GM18498 (cell line): ENCODE measurements around the gene GRAP2.
A peak's percentile ranks its signal among the peaks of the same experiment; 100 is the strongest.

Experiments
- ATAC-seq: cut with Tn5 transposase; IDR thresholded peaks from one replicate; pipeline ENCODE4 v1.9.1; 2021; ENCODE audit warnings: mild to moderate bottlenecking, moderate library complexity; ENCODE audit not compliant: unreplicated experiment

GRAP2 gene

GRCh38 chr22:39960791-39961746 lies 60.2 kb downstream of the GRAP2 start:
- ATAC-seq: peak; percentile 86

GRCh38 chr22:39962071-39962470 lies 61.2 kb downstream of the GRAP2 start:
- no peak for ATAC-seq

DNA sequence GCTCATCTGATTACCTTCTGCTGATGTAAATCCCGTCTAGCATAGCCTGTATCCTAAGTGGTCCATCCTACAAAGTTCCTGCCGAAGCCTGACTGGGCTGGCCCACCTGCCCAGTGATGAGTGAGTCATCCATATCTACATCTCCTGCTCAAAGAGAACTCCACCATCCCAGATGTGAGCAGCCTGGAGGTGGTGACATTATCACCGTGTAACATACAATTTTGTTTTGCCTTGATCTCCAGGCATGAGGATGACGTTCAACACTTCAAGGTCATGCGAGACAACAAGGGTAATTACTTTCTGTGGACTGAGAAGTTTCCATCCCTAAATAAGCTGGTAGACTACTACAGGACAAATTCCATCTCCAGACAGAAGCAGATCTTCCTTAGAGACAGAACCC lies 64.9 kb downstream of the GRAP2 start:
- ATAC-seq: no peak

- no peak for ATAC-seq
Measured at GRCh38 chr22:39966470-39966869, 65.6 kb downstream of the GRAP2 start.

DNA sequence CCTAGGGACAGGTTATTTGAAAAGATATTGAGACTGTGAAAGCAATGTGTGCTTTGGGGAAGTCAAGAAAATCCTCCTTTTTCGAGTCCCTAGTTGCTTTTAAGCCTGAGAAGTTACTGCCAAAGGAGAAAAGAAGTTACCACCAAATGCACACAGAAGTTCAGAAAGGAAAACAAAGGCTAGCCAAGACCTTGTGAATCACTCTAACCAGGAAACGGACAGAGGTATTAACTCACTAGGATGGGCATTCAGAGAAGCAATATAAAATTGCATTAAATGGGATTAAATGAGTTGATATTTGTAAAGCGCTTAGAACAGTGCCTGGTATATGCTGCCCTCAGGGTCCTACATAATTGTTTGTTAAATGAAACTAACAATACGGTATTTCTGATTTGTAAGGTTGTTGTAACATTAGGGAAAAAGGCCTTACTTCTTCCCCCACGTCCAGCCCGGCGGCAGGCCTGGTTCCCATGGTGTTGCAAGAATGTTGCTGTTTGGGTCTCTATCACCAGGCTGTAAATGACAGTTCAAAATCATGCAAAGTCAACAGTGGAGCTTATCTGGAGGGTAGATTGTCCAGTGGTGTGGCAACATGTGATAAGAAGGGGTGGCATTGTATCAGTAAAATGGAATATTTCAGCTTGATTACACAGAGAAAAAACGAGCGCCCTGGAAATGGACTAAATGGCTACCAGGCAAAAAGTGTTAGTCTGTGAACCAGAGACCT lies 66.4 kb downstream of the GRAP2 start:
- ATAC-seq: no peak

DNA sequence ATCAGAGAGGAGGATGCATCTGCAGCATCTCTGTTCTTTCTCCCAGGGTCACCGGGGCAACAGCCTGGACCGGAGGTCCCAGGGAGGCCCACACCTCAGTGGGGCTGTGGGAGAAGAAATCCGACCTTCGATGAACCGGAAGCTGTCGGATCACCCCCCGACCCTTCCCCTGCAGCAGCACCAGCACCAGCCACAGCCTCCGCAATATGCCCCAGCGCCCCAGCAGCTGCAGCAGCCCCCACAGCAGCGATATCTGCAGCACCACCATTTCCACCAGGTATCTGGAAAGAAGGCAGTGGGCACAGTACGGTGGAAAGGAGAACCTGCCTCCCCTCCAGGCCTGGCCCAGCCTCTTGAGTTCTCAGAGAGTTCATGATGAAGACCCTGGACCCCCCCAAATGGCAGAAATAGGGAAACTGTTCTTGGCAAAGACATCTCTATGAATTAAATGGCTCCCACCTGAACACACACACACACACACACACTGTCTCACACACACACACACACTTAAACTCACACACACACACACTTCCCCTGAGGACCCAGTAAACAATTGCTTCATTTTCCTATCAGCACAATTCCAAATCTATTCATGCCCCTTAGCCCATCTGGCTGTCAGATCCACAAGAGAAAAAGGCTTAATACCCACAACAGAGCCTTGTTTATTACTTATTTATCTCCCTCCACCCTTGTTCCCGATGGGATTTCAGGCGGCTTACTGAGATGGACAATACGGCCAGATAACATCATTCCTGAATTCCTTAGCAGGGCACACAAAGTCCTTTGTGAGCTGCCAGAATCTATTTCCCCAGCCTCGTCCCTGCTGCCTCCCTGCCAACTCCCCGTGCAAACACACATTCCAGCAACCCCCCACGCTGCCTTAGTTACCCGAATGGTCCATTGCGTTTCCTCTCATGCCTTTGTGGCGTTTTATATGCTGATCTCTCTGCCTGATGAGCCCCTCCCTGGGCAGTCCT lies 67.4 kb downstream of the GRAP2 start:
- ATAC-seq: no peak

DNA sequence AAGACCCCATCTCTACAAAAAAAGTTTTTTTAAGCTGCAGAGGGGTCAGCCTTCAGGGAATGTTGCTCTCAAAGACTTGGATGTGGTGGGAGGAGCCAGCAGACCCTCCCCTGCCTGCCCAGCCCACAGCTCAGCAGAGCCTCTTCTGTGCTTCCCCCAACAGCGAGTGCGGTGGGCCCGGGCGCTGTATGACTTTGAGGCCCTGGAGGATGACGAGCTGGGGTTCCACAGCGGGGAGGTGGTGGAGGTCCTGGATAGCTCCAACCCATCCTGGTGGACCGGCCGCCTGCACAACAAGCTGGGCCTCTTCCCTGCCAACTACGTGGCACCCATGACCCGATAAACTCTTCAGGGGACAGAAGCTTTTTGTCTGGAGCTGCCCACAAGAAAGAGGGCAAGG lies 69.9 kb downstream of the GRAP2 start:
- ATAC-seq: no peak

DNA sequence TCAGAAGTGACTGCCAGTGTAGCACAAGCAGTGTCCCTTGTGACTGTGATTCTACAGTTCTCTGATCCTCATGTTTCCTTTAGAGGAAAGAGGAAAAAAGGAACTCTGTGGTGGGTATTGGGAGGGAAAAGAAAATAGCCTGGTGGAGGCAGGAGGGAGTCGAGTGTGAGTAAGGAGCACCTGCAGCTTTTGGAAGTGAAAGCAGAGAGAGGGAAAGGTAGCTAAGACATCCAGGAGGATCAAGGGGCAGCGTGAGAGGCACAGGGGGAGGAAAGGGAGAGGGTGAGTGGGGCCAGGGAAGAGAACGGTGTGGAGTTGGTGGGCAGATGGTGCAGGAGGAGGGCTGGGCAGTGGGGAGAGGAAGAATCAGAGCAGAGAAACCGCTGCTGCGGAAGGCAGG lies 71.8 kb downstream of the GRAP2 start:
- no peak for ATAC-seq

DNA sequence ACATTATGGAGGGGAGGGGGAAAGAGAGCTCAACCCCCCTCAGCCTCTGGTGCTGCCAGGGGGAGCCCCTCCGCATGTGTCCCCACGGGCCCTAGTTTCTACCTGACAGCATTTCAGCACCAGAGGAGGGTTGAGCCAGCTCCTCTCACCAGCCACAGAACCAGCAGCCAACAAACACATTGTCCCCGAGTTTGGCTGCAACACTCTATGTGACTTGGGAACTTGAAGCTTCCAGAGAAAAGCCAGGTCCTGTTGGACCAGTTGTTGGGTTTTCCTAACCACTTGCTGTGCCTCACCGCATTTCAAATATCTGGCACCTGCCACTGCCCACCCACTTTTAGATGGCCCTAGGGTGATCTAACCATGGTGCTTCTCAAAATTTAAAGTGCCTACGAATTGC lies 72.8 kb downstream of the GRAP2 start:
- ATAC-seq: no peak

- no peak for ATAC-seq
Measured at GRCh38 chr22:39974065-39974464, 73.2 kb downstream of the GRAP2 start.

DNA sequence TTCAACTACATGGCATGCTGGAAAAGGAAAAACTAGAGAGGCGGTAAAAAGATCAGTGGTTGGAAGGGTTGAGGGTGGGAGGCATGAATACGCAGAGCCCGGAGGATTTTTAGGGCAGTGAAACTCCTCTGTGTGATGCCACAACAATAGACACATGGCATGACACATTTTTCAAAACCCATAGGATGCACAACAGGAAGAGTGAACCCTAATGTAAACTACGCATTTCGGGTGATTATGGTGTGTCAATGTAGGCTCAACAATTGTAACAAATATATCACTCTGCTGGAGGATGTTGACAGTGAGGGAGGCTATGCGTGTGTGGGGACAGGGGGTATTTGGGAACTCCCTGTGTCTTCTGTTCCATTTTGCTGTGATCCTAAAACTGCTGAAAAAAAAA lies 78.2 kb downstream of the GRAP2 start:
- ATAC-seq: no peak

- ATAC-seq: no peak
Measured at GRCh38 chr22:39979458-39979857, 78.6 kb downstream of the GRAP2 start.

GRCh38 chr22:39980596-39980995 lies 79.7 kb downstream of the GRAP2 start:
- no peak for ATAC-seq

- no peak for ATAC-seq
Measured at GRCh38 chr22:39983346-39983745, 82.5 kb downstream of the GRAP2 start.

DNA sequence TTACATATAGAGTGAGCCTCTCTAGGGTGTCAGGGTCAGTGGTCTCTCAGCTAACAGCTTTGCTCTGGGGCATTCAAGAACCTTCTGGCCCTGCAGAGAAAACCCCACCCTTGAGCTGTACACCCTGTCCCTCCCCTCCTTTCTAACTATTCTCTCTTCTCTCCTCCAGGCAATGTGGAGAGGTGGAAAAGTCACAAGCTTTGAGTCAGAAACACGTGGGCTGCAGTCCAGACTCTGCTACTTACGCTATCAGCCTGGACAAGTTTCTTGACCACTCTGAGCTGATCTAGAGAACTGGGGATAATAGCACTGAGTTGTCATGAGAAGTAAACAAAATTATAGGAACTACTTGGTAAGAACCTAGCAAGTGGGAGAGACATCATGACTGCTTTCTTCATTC lies 83.1 kb downstream of the GRAP2 start:
- ATAC-seq: no peak

DNA sequence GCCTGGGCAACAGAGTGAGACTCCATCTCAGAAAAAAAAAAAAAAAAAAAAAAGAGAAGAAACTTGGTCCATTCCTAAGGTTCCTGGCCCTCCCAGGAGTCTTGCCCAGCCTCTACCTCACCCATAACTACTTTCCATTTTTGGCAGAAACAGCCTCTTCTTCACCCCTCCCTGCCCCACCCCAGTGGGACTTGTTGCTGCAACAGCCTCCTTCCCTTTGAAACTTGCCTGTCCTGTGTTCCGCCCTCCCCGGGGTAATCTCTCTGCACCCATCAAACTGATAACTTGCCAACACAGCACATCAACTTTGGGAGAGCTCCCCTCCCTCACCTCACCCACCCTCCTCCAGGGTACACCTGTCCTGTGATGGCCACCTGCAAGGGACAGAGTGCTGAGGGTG lies 83.9 kb downstream of the GRAP2 start:
- ATAC-seq: no peak

DNA sequence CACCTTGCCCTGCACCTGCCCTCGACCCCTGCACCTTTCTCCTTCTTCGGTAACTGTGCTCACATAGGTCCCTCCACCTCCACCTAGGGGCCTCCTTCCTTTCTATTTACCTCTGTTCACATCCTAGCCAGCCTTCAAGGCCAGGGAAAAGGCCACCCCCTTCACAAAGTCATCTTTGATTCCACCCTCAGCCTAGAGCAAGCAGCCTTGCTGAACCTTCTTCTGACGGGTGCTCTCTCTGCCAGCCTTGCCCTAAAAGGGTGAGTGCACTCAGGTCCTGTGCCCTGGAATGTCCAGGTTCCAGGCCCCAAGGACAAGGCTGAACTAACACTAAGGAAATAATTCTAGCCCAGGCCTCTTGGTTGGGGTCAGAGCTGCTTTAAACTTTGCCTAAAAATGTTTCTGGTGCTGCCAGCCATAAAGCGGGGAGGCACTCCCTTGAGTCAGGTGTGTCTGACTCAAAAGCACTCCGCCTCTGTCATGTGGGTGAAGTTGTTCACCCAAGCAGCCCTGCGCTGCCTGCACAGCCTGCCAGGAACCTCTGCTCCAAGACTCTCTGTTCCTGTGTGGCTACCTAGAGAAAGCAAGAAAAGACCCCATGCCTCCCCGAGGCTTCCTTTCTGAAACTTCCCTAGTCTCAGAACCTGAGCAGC lies 84.6 kb downstream of the GRAP2 start:
- ATAC-seq: no peak

DNA sequence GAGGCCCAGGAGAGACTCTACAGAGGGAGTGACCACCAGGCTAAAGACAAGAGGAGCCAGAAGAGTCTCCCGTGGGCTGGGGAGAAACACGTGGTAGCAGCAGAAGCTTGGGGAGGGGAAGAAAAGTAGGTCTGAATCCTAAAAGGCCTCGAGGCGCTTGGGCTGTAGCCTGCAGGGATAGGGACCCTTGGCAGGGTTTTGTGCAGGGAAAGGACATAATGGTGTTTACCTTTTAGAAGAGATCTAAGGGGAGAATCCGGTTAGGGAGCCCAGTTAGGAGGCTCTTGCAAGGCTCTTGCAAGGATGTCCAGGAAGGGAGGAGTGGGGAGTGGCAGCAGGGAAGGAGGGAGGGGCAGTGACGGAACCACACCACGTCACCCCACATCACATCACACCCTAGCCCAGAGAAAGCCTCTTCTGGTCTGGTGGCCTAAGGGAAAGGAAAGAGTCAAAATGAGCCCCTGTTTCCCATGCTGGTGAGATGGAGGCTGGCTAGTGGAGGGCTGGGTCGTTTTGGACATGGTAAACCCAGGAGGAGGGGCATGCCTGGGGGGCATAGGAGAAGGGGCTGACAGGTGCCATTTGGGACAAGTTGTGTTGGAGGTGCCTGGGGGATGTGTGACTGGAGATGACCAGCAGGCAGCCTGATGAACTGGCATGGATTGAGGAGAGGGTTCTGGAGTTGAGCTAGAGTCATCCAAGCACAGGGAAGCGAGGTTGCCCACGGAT lies 87.7 kb downstream of the GRAP2 start:
- no peak for ATAC-seq

- ATAC-seq: no peak
Measured at GRCh38 chr22:39989633-39990032, 88.7 kb downstream of the GRAP2 start.

- ATAC-seq: no peak
Measured at GRCh38 chr22:39990686-39991085, 89.8 kb downstream of the GRAP2 start.
